ENCODE data around the gene EPC1.

The EPC1 gene

DNA sequence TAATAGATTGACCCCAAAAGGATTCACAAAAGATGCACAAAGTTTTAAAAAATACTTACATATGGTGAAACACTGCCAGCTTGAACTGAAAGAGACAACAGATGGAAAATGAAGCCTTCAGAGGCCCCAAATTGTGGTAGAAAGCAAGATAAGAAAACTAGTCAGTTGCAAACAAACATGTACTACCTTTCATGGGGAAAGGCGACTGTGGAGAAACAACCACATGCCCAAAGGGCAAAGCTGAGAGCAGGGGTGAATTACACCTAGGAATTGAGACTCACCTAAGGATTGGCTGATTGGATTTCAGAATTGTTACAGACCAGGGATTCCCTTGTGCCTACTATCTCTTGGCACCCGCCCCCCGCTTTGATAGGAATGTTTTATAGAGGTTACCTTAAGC is 13.1 kb downstream of the EPC1 start:
- no peak for DNase-seq

DNA sequence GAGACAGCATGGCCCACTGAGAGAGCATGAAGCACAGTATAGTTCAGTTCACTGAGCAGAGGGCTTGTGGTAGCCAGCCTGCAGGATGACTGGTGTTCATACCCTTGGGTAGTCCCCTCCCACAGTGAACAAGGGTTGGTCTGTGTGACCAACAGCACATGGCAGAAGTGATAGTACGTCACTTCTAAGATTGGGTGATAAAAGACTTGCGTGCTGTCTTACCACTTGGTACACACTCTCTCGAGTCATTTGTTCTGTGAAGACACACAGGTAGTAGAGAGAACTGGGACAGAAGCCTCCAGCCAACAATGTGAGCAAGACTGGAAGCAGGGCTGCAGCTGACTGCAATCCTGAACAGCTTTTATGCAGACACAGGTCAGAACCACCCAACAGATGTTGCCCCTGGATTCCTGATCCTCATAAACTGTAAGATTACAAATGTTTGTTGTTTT is 14.6 kb downstream of the EPC1 start:
- no peak for DNase-seq

DNA sequence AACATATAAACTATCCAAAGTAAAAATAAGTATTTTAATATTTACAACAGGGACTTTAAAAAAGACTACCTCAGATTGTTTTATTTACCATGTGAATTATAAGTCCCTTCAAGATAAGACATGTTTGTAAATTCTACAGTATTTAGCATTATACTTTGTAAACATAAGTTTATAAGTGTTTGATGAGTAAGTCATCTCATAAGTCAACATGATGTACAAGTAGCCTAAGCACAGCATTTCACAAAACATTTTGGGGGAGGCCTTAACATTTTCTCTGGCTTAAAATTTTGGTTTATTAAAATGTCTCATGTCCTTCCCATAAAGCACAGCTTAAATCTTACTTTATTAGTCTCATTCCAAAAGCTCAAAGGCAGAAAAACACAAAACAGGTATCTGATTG is 15.4 kb downstream of the EPC1 start:
- DNase-seq = no peak

DNA sequence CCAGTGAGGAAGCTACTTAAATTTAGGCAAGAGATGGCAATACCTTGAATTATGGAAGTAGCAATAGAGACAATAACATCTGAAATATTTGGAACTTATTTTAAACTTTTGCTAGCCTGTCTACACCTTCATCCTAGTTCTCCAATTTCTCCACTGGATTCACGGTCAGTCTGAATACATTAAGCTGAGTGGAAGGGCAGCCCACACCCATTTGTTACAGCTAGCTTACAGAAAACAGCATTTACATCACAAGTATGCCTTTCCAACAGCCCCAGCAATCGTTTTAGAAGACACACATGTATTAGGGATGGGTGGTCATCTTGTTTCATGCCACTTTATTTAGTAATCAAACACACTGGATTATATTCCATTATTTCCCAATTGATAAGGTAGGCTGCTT is 16.7 kb downstream of the EPC1 start:
- DNase-seq = no peak

DNA sequence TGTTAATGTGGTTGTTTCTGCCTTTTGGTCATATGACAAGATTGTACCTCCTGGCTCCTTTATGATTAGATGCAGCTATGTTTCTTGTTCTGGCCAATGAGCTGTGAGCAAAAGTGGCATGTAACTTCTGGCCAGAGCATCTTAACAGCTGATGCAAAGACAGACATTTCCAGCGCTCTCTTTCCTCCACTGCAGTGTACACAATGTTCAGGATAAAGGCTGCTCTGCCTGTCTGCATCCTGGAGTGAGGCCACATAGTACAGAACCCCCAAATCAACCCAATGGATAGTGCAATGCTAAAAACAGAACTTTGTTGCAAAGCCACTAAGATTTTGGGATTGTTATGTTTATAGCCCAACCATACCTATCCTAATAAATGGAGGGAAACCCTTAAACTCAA is 17.9 kb downstream of the EPC1 start:
- DNase-seq = no peak

DNA sequence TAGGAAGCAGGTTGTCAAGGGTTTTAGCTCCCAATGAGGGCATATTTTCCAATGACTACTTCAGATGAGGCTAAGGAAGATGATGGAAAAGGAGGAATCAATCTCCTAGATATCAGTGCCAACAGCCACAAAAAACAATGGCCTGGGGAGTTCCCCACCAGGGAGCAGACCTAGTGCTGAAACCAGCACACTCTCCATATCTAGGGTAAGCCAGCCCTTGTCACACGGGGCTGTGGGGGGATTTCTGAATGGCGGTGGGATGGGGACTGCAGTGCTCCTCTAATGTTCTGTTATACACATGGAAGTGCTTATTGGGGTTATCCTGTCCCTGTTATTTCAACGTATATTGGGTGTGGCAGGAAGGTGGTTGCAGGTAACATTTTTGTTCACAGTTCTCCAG is 18.5 kb downstream of the EPC1 start:
- no peak for DNase-seq

DNA sequence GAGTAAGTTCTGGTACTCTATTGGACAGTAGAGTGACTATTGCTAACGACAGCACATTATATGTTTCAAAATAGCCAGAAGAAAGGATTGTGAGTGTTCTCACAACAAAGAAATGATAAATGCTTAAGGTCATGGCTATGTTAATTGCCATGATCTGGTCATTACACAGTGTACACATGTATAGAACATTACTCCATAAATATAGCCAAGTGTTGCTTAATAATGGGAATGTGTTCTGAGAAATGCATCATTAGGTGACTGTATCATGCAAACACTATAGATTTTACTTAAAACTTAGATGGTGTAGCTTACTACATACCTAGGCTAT is 19.6 kb downstream of the EPC1 start:
- no peak for DNase-seq

DNA sequence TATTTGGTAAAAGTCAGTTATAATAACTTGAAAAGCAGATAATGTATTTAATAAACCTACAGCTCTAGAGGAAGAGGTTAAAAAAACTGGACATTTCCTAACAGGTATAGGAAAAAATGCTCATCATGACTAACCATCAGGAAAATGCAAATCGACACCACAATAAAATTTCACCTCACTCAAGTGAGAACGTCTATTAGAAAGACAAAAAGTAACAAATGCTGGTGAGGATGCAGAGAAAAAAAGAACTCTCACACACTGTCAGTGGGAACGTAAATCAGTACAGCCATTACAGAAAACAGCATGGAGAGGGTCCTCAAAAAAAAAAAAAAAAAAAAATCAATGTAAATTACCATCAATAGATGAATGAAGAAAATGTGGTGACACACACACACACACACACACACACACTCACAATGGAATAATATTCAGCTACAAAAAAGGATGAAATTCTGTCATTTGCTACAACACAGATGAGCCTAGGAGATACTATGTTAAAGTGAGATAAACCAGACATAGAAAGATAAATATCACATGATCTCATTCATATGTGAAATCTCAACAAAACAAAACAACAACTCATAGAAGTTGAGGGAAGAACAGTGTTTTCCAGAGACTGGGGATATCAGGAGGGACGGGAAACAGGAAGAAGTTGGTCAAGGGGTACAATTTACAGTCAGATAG is 20.1 kb downstream of the EPC1 start:
- DNase-seq = no peak

DNA sequence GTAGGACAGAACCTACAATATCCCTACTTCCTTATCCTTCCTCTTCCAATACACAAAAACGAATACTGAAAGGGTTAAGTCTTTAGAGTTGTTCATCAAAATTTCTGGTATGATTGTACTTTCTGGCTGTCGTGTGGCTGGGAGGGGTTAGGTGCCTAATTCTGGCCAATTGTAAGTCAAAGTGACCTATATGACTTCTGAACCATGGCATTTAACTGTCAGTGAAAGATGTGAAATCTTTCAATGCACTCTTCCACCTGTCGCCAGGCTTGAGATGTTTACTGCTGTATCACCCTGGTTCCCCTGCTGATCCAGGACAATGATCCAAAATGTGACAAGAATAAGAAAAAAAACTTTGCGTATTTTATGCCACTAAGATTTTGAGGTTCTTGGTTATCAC is 20.8 kb downstream of the EPC1 start:
- no peak for DNase-seq

DNA sequence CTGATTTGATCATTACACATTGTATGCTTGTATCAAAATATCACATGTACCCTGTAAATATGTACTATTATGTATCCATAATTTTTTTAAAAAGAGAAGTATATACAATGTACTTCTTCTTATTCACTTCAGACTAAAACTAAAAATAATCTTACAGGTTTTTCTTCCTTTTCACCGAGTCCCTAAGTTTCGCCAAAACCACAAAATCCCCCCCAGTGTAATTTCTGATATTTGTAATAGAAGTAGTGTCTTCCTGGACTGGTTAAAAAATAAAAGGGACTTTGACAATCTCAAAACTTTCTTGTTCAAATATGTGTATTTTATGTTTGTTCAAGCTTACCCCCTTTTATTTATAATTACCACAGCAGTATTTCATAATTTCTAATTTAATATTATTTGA is 23.9 kb downstream of the EPC1 start:
- no peak for DNase-seq

DNA sequence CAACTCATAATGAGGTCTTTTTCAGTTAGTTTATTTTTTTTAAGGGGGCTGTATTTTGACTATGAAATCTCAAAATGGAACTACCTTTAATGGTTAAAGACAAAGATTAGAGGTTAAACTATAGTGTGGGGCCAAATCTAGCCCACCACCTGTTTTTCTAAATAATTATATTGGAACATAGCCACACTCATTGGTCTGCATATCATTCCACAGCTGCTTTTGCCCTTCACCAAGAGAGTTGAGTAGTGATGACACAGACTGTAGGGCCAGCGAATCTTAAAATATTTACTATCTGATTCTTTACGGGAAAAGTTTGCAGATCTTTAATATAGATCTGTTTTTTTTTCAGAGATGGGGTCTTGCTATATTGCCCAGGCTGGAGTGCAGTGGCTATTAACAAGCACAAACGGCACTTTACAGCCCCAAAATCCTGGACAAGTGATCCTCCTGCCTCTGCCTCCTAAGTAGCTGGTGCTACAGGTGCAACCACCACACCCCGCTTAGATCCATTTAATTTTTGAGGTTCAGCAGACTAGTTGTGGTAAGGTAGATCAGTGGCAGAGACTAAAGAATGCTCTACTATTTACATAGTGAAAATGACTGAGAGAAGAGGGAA is 25.8 kb downstream of the EPC1 start:
- no peak for DNase-seq

DNA sequence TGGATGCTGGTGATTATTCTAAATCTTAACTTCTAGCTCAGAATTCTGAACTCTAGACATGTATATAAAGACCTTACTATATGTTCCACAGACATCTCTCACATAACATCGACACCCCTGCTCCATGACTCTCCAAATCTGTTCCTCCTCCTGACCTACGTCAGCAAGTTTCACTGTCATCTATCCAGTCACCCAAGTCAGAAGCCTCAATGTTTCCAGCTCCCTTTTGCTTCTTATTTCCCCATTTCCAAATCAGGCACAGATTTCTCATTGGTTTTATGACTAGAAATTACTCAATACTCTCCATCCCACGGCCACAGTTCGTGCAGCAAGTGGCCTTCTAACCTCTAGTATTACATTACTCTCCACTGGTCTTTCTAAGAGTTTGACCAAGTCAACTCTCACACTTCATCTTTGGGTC is 28.5 kb downstream of the EPC1 start:
- DNase-seq = no peak

DNA sequence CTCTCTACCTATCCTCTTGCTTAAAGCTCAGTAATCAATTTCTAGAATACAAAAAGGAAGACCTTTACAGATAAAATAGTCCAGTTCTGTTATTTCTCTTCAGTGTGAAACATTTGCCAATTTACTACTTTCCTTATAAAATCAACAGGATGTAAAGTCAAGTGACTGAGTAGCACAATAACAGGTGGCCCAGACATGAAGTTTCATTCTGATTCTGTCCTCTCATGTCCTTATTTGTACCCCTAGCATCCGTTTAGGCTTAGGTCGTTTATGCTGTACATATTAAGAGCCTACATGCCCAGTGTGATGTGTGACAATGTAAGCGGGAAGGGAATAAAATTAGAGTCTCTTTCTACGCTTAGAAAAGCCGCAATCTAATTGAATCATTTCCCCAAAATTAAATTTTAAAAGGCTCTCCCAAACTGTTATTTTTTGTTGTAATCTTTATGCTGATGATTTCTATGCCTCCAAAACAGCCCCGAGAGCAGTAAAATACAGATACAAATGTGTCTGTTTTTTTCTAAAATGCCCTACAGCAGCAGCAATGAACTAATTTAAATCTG is 29.1 kb downstream of the EPC1 start:
- DNase-seq = no peak

DNA sequence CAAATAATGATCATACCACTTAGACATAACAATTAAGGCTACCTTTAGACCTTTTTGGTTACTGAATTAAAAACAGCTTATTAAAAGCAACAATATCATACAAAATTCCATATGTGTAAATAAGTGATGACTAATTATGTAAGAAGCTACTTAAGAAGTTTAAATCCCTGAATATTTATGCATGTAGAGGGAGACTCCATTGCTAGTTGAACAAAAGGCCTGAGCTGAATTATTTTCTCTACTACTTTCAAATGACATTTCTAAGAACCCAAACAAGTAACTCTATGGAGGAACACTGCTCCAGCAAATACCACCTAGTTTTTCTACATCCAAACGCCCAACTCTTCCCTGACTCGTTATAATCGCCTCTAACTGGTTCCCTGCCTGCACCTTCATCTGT is 31.5 kb downstream of the EPC1 start:
- no peak for DNase-seq

DNA sequence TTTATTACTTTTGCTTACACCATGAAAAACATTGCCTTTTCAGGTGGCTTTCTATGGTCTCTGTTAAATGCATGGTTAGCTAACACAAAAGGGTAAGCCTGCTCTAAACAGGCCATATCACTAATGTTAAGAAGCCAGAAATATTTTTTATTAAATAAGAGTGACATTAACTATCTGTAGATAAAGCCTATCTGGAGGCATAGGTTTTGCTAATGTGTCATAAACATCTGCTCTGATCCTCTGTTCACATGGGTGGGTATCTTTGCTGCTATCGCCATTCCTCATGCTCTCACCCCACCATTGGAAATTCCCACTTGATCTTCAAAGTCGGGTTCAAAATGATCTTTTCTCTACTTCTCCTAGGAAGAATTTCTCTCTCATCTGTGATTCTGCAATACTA is 32.4 kb downstream of the EPC1 start:
- no peak for DNase-seq

DNA sequence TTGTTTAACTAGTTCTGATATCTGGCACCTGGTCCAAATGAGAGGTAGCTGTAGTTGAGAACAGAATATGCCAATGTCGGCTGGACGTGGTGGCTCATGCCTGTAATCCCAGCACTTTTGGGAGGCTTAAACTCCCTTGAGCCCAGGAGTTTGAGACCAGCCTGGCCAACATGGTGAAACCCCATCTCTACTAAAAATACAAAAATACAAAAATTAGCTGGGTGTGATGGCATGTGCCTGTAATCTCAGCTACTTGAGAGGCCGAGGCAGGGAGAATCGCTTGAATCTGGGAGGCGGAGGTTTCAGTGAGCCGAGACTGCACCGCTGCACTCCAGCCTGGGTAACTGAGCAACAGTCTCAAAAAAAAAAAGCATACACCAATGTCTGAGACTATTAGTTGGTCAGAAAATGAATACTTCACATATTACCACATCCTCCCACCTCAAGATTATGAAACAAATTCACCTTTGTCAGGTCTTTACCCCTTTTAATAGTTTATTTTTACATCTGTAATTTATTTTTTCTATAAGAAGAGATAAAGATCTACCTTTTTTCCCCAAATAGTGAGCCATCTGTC is 38.8 kb downstream of the EPC1 start:
- no peak for DNase-seq

DNA sequence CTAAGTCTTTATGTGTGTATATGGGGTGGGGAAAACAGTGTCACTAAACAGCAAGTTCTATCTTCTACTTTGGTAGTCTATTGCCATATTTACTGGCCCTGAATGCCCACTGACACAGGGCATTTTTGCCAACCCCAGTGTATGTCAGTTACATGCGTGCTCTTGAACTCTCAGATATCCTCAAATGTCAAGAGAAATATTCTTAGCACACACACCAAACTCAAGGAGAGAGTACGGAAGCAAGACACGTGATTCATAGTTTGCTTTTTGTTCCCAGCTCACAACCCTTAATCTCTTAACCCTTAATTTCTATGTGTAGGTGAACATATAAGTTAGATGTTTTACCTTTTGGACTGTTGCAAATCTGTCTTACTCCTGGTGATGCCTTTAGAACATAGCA is 39.3 kb downstream of the EPC1 start:
- DNase-seq = no peak

DNA sequence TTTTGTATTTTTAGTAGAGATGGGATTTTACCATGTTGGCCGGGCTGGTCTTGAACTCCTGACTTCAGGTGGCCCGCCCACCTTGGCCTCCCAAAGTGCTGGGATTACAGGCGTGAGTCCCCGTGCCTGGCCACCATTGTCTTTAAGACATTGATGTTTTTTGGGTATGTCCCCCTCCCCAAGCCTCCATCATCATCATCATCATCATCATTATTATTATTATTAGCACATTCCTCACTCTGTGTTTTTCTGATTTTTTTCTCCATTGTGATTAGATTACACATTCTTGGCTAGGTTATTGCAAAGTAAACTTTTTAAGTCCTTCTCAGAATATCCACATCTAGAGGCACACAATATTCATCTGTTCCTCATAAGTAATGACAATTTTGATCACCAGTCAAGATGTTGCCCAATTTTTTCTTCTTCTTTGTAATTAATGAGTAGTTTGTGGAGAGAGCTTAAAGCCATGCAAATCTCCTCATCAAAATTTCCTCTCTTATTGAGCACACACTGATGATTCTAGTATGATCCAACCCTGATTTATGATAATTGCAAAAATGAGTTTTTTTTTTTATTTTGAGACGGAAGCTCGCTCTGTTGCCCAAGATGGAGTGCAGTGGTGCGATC is 47.5 kb downstream of the EPC1 start:
- no peak for DNase-seq

DNA sequence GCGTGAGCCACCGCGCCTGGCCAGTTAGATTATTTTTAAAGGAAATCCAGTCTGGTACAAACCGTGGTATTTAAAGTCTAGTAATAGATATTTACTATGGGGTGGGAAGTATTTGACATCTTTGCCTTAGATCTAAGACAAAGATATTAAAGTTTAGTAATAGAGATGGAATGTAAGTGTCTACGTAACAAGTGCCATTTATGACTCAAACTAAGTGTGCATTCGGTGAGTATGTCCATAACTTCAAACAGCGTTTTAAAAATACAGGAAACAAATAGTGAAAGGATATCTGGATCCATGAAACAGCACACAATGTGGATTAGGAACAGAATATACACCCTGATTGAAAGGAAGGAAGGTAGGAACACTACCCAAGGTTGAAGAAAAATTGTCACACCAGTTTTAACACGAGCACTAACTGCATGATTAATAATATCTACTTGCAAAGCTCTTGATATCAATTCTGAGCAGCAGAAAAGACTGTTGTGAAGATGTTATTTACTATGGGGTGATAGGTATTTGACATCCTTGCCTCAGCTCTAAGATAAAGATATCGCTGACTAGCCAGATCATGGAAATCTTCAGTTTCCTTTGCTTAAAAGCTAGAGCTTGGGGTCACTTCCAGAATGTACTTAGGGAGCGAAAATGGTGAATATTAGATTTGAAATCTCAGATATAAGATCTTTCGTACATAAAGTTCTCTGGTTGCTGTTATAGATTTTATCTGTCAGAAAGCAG is 48.7 kb downstream of the EPC1 start:
- no peak for DNase-seq

DNA sequence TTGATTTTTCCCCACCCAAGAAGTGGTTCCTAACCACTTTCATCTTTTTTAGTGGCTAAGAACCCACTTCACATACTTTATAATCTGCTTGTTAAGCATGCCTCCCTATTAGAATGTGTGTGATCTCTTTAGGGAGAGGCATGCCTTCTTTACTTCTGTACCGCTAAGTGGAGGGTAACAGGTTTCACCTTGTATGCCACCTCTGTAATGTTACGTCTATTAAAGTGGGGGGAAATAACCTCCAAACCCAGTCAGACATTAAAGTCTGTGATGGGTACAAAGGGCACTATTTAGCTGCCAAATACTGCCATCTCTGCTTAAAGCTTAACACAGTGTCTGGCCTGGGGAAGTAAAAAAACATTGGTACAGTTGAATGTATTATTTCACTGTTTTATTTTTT is 51.9 kb downstream of the EPC1 start:
- DNase-seq = no peak

DNA sequence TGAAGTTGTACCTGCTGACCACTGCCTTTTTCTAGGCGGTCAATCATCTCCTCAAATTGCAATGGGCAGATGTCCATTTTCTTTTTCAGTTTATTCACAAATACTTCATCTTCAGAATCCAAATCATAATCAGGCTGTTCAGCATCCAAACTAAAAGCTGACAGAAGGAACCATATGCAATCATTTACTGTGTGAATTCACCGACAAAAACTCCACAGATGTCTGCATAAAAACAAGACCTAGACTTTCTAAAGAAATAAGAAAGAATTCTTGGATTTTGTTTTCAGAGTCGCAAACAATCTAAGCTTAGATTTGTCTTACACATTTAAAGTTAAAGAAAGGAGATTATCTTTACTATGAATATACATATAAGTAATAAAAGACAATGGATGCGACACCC is 53.4 kb downstream of the EPC1 start:
- DNase-seq = no peak

DNA sequence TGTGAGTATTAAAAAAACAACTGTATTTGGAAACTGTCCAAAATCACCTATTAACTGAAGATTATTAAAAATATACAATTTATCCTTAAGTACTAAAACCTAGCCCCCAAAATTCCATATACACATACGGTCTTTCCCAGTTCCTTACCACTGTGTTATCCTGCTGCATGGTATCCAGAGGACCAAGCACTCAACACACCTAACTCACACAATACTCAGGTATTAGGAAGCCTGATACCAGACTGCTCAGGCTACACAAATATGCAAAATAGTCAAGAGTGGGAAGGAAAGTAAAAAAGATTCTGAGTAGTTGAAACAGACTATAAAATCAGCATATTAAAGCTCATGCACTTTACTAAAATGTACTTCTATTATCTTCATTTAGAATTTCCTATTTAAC is 67.2 kb downstream of the EPC1 start:
- DNase-seq = no peak

DNA sequence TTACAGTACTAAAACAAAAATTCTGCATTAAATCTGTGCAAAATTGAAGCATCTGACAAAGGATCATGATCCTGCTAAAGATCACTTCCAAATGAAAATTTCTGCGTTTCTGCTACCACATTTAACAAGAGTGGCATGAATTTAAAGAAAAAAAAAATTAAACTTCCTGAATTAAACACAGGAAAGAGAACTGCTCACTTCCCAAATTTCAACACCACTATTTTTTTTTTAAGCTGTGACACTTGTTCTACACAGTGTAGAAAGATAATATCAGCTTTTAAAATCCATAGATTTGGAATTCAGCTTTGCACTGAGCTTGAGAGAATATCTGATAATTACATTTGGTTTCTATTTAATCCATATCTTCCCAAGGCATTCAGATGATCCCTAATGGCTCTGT is 73.6 kb downstream of the EPC1 start:
- no peak for DNase-seq

All from NCI-H187 treated with DMSO at 0.1 percent for 48 hours (cell line).